ENCODE measurements around the gene PTGDR. TPM values are rescaled to one million over a fixed set of nuclear protein-coding genes. Genes with fewer than 3 reads are reported as not detected.

Gene PTGDR, protein sequence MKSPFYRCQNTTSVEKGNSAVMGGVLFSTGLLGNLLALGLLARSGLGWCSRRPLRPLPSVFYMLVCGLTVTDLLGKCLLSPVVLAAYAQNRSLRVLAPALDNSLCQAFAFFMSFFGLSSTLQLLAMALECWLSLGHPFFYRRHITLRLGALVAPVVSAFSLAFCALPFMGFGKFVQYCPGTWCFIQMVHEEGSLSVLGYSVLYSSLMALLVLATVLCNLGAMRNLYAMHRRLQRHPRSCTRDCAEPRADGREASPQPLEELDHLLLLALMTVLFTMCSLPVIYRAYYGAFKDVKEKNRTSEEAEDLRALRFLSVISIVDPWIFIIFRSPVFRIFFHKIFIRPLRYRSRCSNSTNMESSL
- not detected in 5 replicates for total RNA-seq (2022; extraction: Qiagen RNA extraction)

GRCh38 chr14:52267501-52268278, at the start of gene PTGDR:
Gene PTGDR (plus strand): TSS chr14:52267698. CDS start chr14:52267815, 117 bp downstream.

DNA sequence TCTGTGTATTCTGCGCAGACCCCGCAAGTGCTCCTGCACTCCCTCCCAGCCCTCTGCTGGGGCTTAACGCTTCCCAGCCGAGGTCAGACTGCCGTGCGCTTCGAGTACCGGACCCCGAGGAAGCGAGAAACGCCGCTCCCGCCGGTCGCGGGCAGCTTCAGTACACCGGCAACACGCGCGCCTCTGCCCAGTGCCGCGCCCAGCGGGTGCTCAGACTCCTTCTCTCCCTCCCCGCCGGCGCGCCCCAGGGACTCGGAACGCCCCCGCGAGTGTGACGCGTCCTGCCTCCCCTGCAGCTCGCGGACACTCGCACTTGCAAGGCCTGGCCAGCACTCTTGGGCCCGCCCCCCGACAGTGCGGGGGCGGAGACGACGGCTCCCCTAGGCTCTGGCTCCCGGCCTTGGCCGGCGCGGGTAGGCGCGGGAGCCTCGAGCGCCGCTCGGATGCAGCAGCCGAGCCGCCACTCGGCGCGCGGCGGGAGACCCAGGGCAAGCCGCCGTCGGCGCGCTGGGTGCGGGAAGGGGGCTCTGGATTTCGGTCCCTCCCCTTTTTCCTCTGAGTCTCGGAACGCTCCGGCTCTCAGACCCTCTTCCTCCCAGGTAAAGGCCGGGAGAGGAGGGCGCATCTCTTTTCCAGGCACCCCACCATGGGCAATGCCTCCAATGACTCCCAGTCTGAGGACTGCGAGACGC, 46.6 kb downstream of the PTGDR start, which contains the start of gene PTGER2:
PTGER2 (plus strand) TSS at position 410 of the 692 bp plus-strand sequence; CDS start at position 647, 237 bp downstream.

Other genes with a start within 250 kb of the PTGDR start
- 30.0 to 41.7 TPM (median 31.8 TPM) in 5 replicates for gene NID2, start 198.6 kb upstream of the PTGDR start, total RNA-seq (2022; extraction: Qiagen RNA extraction)
- gene PTGER2, start 46.6 kb downstream of the PTGDR start, total RNA-seq (2022; extraction: Qiagen RNA extraction): 3.0 to 4.5 TPM (median 4.2 TPM) in 5 replicates

All from A549 treated with AZD2906 at 1 μM for 4 hours (cell line).